Fibroblast of lung (primary cell): ENCODE results near the gene ANKRD10. TPM values are rescaled to one million over a fixed set of nuclear protein-coding genes. Genes with fewer than 3 reads are reported as not detected.

Source experiments
- DNase-seq, 2 donors: peaks; one replicate each; pipeline versions ENCODE4 v3.0.0 to v3.0.0-alpha.2; 2010; ENCODE audit warnings: low read depth in 2 of 2
- H2AFZ ChIP-seq: 2 replicates; pipeline ENCODE4 v1.5.1; 2012; ENCODE audit warnings: low read length, control low read depth, inconsistent platforms
- H3K27ac ChIP-seq: 2 replicates; pipeline ENCODE4 v1.5.1; 2011; ENCODE audit warnings: low read length, control low read depth; ENCODE audit not compliant: insufficient read depth
- H3K27me3 ChIP-seq: 2 replicates; pipeline ENCODE4 v1.5.1; 2011; ENCODE audit warnings: mild to moderate bottlenecking, low read length; ENCODE audit not compliant: control insufficient read depth, insufficient read depth
- H3K36me3 ChIP-seq: 2 replicates; pipeline ENCODE4 v1.5.1; 2011; ENCODE audit warnings: low read length; ENCODE audit not compliant: control insufficient read depth, insufficient read depth
- H3K4me1 ChIP-seq: 2 replicates; pipeline ENCODE4 v1.5.1; 2011; ENCODE audit warnings: low read length; ENCODE audit not compliant: control insufficient read depth, insufficient read depth; ENCODE audit errors: extremely low read depth
- H3K4me2 ChIP-seq: 2 replicates; pipeline ENCODE4 v1.5.1; 2011; ENCODE audit warnings: low read length, control low read depth; ENCODE audit not compliant: insufficient read depth; ENCODE audit errors: extremely low read depth
- H3K4me3 ChIP-seq, 4 experiments: fragments of 200-600 bp in 1 of 4; sonication (generic) in 1 of 4; replicated peaks in 1 of 4; 2 replicates each; pipeline ENCODE4 v1.5.1; 2011 to 2016; ENCODE audit warnings: low read length in 4 of 4, low read depth in 3 of 4, mild to moderate bottlenecking in 3 of 4, control low read depth in 2 of 4, inconsistent platforms in 1 of 4, mixed read lengths in 1 of 4; ENCODE audit not compliant: insufficient read depth in 1 of 4; ENCODE audit errors: control extremely low read depth in 1 of 4
- H3K79me2 ChIP-seq: 2 replicates; pipeline ENCODE4 v1.5.1; 2012; ENCODE audit warnings: mild to moderate bottlenecking, low read length, inconsistent platforms; ENCODE audit not compliant: control insufficient read depth, insufficient read depth
- H3K9ac ChIP-seq: 2 replicates; pipeline ENCODE4 v1.5.1; 2011; ENCODE audit warnings: mild to moderate bottlenecking, low read length, control low read depth; ENCODE audit not compliant: insufficient read depth
- H3K9me3 ChIP-seq: 2 replicates; pipeline ENCODE4 v1.5.1; 2012; ENCODE audit warnings: low read depth, low read length; ENCODE audit not compliant: control insufficient read depth, insufficient read depth
- H4K20me1 ChIP-seq: 2 replicates; pipeline ENCODE4 v1.5.1; 2011; ENCODE audit warnings: low read length; ENCODE audit not compliant: control insufficient read depth, insufficient read depth; ENCODE audit errors: extremely low read depth
- EZH2 ChIP-seq: IDR thresholded peaks from 2 replicates; pipeline ENCODE4 v1.5.1; 2012; ENCODE audit warnings: low read length, control low read depth, mild to moderate bottlenecking; ENCODE audit errors: missing control alignments
- polyA plus RNA-seq, 2 donors: library from polyadenylated mRNA; depleted of rRNA in 1 of 2; stranded (reverse) in 1 of 2; unstranded in 1 of 2; fragments of >200 nt; gene quantifications; 2 replicates each; pipeline ENCODE4 v1.2.1, GENCODE V29; 2011 to 2012; ENCODE audit warnings: missing spikeins in 1 of 2
- total RNA-seq: library from RNA; depleted of rRNA; stranded (reverse); fragments of >200 nt; gene quantifications from 2 replicates; pipeline ENCODE4 v1.2.1, GENCODE V29; 2014
- TF ChIP-seq, protein P1 (sequence below), 2 donors: IDR thresholded peaks in 1 of 2; conservative IDR thresholded peaks in 1 of 2; 1 replicate in 1 of 2; 2 replicates in 1 of 2; pipeline ENCODE4 v1.5.1; 2011 to 2012; ENCODE audit warnings: low read length in 2 of 2, control low read depth in 1 of 2, inconsistent platforms in 1 of 2, low read depth in 1 of 2, mild to moderate bottlenecking in 1 of 2

ANKRD10 gene
- total and polyA plus RNA-seq, 2 donors (not counting 1 experiment from before 2014, with no cell fraction given) = 29.5 to 130 TPM

DNA sequence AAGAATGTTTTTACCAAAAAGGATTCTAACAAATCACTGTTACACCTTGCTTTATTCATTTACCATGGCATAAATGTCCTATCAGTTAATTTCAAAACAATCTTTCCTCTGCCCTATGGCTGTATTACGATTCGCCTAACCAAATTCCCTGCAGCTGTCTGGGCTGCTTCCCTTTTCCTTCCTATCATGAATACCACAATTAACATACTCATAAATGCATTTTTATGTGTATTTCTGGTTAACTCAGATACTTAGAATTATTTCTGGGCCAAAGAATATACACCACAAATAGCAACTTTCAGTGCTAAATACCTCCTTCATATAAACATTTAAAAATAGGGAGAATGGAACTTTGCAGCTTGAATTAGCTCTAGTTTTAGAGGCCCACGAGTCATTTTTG lies 30.4 kb downstream of the ANKRD10 start:
- Histone ChIP-seq H3K27me3 (no peaks in the 10 kb centered on the region), H2AFZ (no peak overlapping the region), H4K20me1 (no peaks in the 10 kb centered on the region), H3K27ac (no peak overlapping the region), H3K9ac (no peak overlapping the region), H3K4me2 (no peak overlapping the region), H3K79me2 (no peaks in the 10 kb centered on the region), H3K4me3 (no peak overlapping the region), H3K9me3 (no peaks in the 10 kb centered on the region), H3K36me3 (no peaks in the 10 kb centered on the region), H3K4me1 (peaks cover 5% of the 10 kb centered on the region)
- DNase-seq = no peak
- TF ChIP-seq, protein P1, sequence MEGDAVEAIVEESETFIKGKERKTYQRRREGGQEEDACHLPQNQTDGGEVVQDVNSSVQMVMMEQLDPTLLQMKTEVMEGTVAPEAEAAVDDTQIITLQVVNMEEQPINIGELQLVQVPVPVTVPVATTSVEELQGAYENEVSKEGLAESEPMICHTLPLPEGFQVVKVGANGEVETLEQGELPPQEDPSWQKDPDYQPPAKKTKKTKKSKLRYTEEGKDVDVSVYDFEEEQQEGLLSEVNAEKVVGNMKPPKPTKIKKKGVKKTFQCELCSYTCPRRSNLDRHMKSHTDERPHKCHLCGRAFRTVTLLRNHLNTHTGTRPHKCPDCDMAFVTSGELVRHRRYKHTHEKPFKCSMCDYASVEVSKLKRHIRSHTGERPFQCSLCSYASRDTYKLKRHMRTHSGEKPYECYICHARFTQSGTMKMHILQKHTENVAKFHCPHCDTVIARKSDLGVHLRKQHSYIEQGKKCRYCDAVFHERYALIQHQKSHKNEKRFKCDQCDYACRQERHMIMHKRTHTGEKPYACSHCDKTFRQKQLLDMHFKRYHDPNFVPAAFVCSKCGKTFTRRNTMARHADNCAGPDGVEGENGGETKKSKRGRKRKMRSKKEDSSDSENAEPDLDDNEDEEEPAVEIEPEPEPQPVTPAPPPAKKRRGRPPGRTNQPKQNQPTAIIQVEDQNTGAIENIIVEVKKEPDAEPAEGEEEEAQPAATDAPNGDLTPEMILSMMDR (conservative IDR thresholded peaks at IDR 0.05 in 1 of 2, IDR thresholded peaks at IDR 0.05 in 1 of 2; ENCODE audit: low read depth in 1 of 2, low read length in 2 of 2) = no peak
- no peak for TF ChIP-seq EZH2

DNA sequence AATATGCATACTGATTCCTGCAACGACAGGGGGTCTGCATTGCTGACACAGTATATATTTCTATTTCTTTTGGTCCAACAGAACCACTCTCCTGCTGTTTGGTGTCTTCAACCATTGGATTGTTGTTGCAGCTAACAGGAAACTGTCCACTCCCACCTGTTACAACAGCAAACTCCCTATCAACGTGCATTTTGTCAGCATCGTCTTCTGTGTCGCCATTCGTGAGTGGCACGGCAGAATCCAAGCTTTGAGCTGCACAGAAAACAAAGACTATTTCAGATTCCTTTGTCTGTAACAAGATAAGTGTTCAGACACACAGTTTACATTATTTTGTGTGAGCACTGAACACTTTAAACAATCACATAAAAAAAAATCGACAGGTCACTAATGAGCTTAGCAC lies 31.3 kb downstream of the ANKRD10 start:
- TF ChIP-seq, protein P1 (conservative IDR thresholded peaks at IDR 0.05 in 1 of 2, IDR thresholded peaks at IDR 0.05 in 1 of 2; ENCODE audit: low read depth in 1 of 2, low read length in 2 of 2) = no peak
- TF ChIP-seq EZH2 = no peak
- no peak overlapping the region for H3K4me2 ChIP-seq

DNA sequence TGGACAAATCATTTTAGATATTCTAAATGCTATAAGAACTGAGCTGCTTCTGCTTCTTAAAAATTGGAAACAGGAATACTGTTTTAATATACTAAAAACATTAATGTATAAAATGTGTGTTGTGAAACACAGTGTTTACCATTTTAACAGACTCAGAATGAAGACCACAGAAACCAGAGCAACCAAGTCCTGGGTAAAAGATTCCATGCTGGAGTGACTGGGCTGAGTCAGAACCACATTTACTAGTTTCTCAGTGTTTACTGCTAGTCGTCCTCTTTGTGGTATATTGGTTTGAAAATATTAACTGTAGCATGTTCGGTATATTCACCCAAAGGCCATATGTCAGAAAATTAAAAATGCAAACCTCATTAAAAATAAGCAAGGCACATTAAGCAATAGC lies 31.9 kb downstream of the ANKRD10 start:
- H3K9ac ChIP-seq = no peak overlapping the region
- no peaks in the 10 kb centered on the region for H3K27me3 ChIP-seq
- no peak overlapping the region for H2AFZ ChIP-seq
- no peak overlapping the region for H3K4me3 ChIP-seq
- H3K27ac ChIP-seq = no peak overlapping the region
- no peaks in the 10 kb centered on the region for H3K36me3 ChIP-seq
- DNase-seq = peak; percentile 43 to 58
- no peaks in the 10 kb centered on the region for H3K79me2 ChIP-seq
- TF ChIP-seq, protein P1 (conservative IDR thresholded peaks at IDR 0.05 in 1 of 2, IDR thresholded peaks at IDR 0.05 in 1 of 2; ENCODE audit: low read depth in 1 of 2, low read length in 2 of 2) = no peak
- no peak for TF ChIP-seq EZH2
- no peak overlapping the region for H3K4me2 ChIP-seq
- no peaks in the 10 kb centered on the region for H3K9me3 ChIP-seq
- H3K4me1 ChIP-seq = peaks cover 3% of the 10 kb centered on the region
- no peaks in the 10 kb centered on the region for H4K20me1 ChIP-seq

More for the DNA sequence above, 31.3 kb downstream of the ANKRD10 start:
- Histone ChIP-seq H3K27me3 (no peaks in the 10 kb centered on the region), H3K36me3 (no peaks in the 10 kb centered on the region), H3K79me2 (no peaks in the 10 kb centered on the region), H3K27ac (no peak overlapping the region), H3K4me1 (peaks cover 5% of the 10 kb centered on the region), H3K9ac (no peak overlapping the region), H4K20me1 (no peaks in the 10 kb centered on the region), H2AFZ (no peak overlapping the region), H3K4me3 (no peak overlapping the region), H3K9me3 (no peaks in the 10 kb centered on the region)
- DNase-seq = no peak
